T-cell (primary cell): ENCODE measurements around the gene ADAMTSL1. TPM values are rescaled to one million over a fixed set of nuclear protein-coding genes. Genes with fewer than 3 reads are reported as not detected.

Source experiments
- ATAC-seq, 4 experiments: fragments of 200-7000 bp in 3 of 4; fragments of 150-1000 bp in 1 of 4; cut with Tn5 transposase; replicated peaks in 1 of 4; 1 replicate in 3 of 4; 2 replicates in 1 of 4; pipeline ENCODE4 v1.10.0; 2021; ENCODE audit warnings: moderate library complexity in 3 of 4, mild to moderate bottlenecking in 2 of 4, moderate number of reproducible peaks in 1 of 4
- CTCF ChIA-PET, 2 donors: fragments of 300-600 bp; sonication (Branson Sonifier 250); formaldehyde crosslinking; loops; one replicate each; lab custom pipeline; 2022; ENCODE audit warnings: antibody characterized with exemption in 2 of 2; lab: Charles Lee
- POLR2A ChIA-PET, 2 donors: fragments of 300-600 bp; sonication (Branson Sonifier 250); formaldehyde crosslinking; loops; one replicate each; lab custom pipeline; 2022; ENCODE audit warnings: antibody characterized with exemption in 2 of 2; lab: Charles Lee
- DNase-seq, 35 experiments: peaks; one replicate each; pipeline versions ENCODE4 v3.0.0 to v3.0.0-alpha.2; 2013 to 2023
- H3K27ac ChIP-seq: one replicate; pipeline ENCODE4 v1.5.1; 2013; ENCODE audit warnings: low read length
- H3K27me3 ChIP-seq, 2 experiments: replicated peaks in 1 of 2; 1 replicate in 1 of 2; 2 replicates in 1 of 2; pipeline versions ENCODE4 v1.6.1 to v1.7.0; 2013; ENCODE audit warnings: low read length in 1 of 2, mixed read lengths in 1 of 2; ENCODE audit not compliant: control insufficient read depth in 2 of 2, insufficient read depth in 2 of 2; ENCODE audit errors: extremely low read depth in 1 of 2
- H3K36me3 ChIP-seq, 2 donors: 1 replicate in 1 of 2; 2 replicates in 1 of 2; pipeline versions ENCODE4 v1.6.1 to v1.7.0; 2013; ENCODE audit warnings: low read length in 1 of 2; ENCODE audit not compliant: control insufficient read depth in 2 of 2, insufficient read depth in 1 of 2; ENCODE audit errors: extremely low read depth in 1 of 2
- H3K4me1 ChIP-seq, 2 experiments: 1 replicate in 1 of 2; 2 replicates in 1 of 2; pipeline versions ENCODE4 v1.6.1 to v1.7.0; 2013; ENCODE audit warnings: low read length in 2 of 2, mixed read lengths in 1 of 2; ENCODE audit not compliant: insufficient read depth in 2 of 2, control insufficient read depth in 1 of 2; ENCODE audit errors: extremely low read depth in 1 of 2
- H3K4me3 ChIP-seq, 2 donors: 1 replicate in 1 of 2; 2 replicates in 1 of 2; pipeline versions ENCODE4 v1.5.1 to v1.7.0; 2013; ENCODE audit warnings: mild to moderate bottlenecking in 2 of 2, low read length in 1 of 2, moderate library complexity in 1 of 2; ENCODE audit not compliant: control insufficient read depth in 1 of 2; ENCODE audit errors: extremely low read depth in 1 of 2
- H3K9me3 ChIP-seq: 2 replicates; pipeline ENCODE4 v1.7.0; 2013
- H3K27ac Mint-ChIP-seq, 2 donors: one replicate each; pipeline ENCODE4 v1.8.0; 2020 to 2021; ENCODE audit warnings: mild to moderate bottlenecking in 2 of 2, mixed read lengths in 2 of 2
- H3K27me3 Mint-ChIP-seq, 2 donors: one replicate each; pipeline ENCODE4 v1.8.0; 2021 to 2022; ENCODE audit warnings: mixed read lengths in 2 of 2
- H3K36me3 Mint-ChIP-seq: one replicate; pipeline ENCODE4 v1.8.0; 2021; ENCODE audit warnings: mixed read lengths
- H3K4me1 Mint-ChIP-seq, 3 donors: one replicate each; pipeline ENCODE4 v1.8.0; 2020 to 2022; ENCODE audit warnings: mixed read lengths in 3 of 3, mild to moderate bottlenecking in 1 of 3
- H3K4me3 Mint-ChIP-seq, 3 donors: one replicate each; pipeline ENCODE4 v1.8.0; 2020 to 2022; ENCODE audit warnings: mild to moderate bottlenecking in 3 of 3, mixed read lengths in 3 of 3, moderate library complexity in 3 of 3
- H3K9me3 Mint-ChIP-seq, 3 donors: one replicate each; pipeline ENCODE4 v1.8.0; 2020 to 2022; ENCODE audit warnings: mixed read lengths in 3 of 3
- WGBS: methylation state at CpG from one replicate; pipeline ENCODE4 v1.1.5; 2013; ENCODE audit warnings: missing lambda C conversion rate; ENCODE audit not compliant: insufficient coverage; 5-methylcytosine and 5-hydroxymethylcytosine counted together
- total RNA-seq, 35 experiments: library from RNA in 6 of 35; stranded (reverse) in 6 of 35; fragments of 120-200 nt in 1 of 35; gene quantifications; one replicate each; pipeline versions ENCODE4 v1.2.1 to v1.2.4 and lab custom pipeline; 2013 to 2026

The ADAMTSL1 gene
- total RNA-seq, 5 donors from 2014 or later (not counting 1 experiment from before 2014, with no cell fraction given) = 0.10 TPM; not detected in 4

GRCh38 chr9:18723366-18723765 lies 249.4 kb downstream of the ADAMTSL1 start:
- no peaks in the 10 kb centered on the region for H3K36me3 Mint-ChIP-seq
- no CpG with 5 or more reads among the region's 5 CpGs for WGBS
- CTCF ChIA-PET = no interaction called here
- H3K9me3 Mint-ChIP-seq = no peaks in the 10 kb centered on the region
- POLR2A ChIA-PET = no interaction called here
- no peaks in the 10 kb centered on the region for H3K36me3 ChIP-seq
- no peak overlapping the region for H3K4me3 ChIP-seq
- H3K27ac Mint-ChIP-seq = no peak overlapping the region
- H3K4me1 ChIP-seq = no peaks in the 10 kb centered on the region
- ATAC-seq = no peak
- H3K4me3 Mint-ChIP-seq = no peak overlapping the region
- no peaks in the 10 kb centered on the region for H3K9me3 ChIP-seq
- DNase-seq = no peak
- H3K27ac ChIP-seq = no peak overlapping the region
- peaks cover 0 to 2% of the 10 kb centered on the region in 2 experiments for H3K27me3 ChIP-seq
- H3K4me1 Mint-ChIP-seq = no peaks in the 10 kb centered on the region
- H3K27me3 Mint-ChIP-seq = peaks cover 0 to 4% of the 10 kb centered on the region in 2 donors

- POLR2A ChIA-PET = interaction anchor here in 1 of 2 donors (0.6 kb wide), 1 partner anchor 129 kb away, joined by 3 read pairs; no protein-coding TSS in a partner anchor
- Histone ChIP-seq H3K4me1 (no peaks in the 10 kb centered on the region), H3K4me3 (no peak overlapping the region), H3K9me3 (no peaks in the 10 kb centered on the region), H3K27me3 (peaks cover 0 to 2% of the 10 kb centered on the region in 2 experiments), H3K27ac (no peak overlapping the region), H3K36me3 (no peaks in the 10 kb centered on the region)
- DNase-seq (no peak), ATAC-seq (no peak)
- Mint-ChIP-seq H3K4me3 (no peak overlapping the region), H3K9me3 (no peaks in the 10 kb centered on the region), H3K27ac (no peak overlapping the region), H3K27me3 (peaks cover 2 to 4% of the 10 kb centered on the region in 2 donors), H3K4me1 (no peaks in the 10 kb centered on the region), H3K36me3 (no peaks in the 10 kb centered on the region)
- CTCF ChIA-PET = no interaction called here
- 40% methylated on average over 1 of the region's 1 CpG for WGBS
Observed at GRCh38 chr9:18726546-18726945, 252.6 kb downstream of the ADAMTSL1 start.

DNA sequence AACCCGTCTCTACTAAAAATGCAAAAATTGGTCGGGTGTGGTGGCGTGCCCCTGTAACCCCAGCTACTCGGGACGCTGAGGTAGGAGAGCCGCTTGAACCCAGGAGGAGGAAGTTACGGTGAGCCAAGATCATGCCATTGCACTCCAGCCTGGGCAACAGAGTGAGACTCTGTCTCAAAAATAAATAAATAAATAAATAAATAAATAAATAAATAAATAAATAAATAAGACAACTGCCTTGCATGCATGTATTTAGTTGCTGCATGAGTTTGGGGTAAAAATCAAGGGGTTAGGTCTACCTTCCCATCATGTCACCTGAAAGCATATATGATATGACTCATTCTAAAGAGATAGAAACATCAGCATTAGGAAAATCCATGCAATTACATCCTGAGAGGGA lies 254.0 kb downstream of the ADAMTSL1 start:
- H3K36me3 Mint-ChIP-seq = no peaks in the 10 kb centered on the region
- H3K4me3 Mint-ChIP-seq = no peak overlapping the region
- ChIA-PET POLR2A (no interaction called here), CTCF (interaction anchor here in 1 of 2 donors (0.8 kb wide), 1 partner anchor 902 kb away, joined by 3 read pairs; no protein-coding TSS in a partner anchor)
- DNase-seq (no peak), ATAC-seq (no peak)
- no peaks in the 10 kb centered on the region for H3K36me3 ChIP-seq
- H3K27ac Mint-ChIP-seq = no peak overlapping the region
- H3K9me3 Mint-ChIP-seq = no peaks in the 10 kb centered on the region
- H3K9me3 ChIP-seq = no peaks in the 10 kb centered on the region
- peaks cover 2 to 4% of the 10 kb centered on the region in 2 donors for H3K27me3 Mint-ChIP-seq
- H3K4me1 Mint-ChIP-seq = no peaks in the 10 kb centered on the region
- peaks cover 0 to 2% of the 10 kb centered on the region in 2 experiments for H3K27me3 ChIP-seq
- no peak overlapping the region for H3K27ac ChIP-seq
- H3K4me3 ChIP-seq = no peak overlapping the region
- 91% methylated on average over 5 of the region's 7 CpGs for WGBS
- H3K4me1 ChIP-seq = no peaks in the 10 kb centered on the region

DNA sequence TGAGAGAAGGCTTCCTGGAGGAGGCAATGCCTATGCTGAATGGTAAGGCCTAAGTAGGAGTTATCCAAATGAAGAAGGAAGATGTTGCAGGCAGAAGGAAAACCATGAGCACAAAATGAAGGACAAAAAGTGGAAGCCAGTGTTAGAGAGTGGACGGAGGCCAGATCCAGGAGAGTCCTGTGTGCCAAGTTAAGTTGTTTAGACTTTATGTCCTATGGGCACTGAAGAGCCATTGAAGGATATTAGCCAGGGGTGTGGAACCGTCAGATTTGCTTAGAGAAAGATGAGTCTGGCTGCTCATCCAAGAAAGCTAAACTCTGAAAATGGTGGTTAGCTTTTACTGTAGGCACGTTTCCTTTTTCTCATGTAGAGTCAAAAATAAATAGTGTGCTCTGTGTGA lies 254.7 kb downstream of the ADAMTSL1 start:
- Histone ChIP-seq H3K4me3 (no peak overlapping the region), H3K9me3 (no peaks in the 10 kb centered on the region), H3K27me3 (peaks cover 0 to 2% of the 10 kb centered on the region in 2 experiments), H3K27ac (no peak overlapping the region), H3K36me3 (no peaks in the 10 kb centered on the region), H3K4me1 (no peaks in the 10 kb centered on the region)
- POLR2A ChIA-PET = no interaction called here
- Mint-ChIP-seq H3K27me3 (peaks cover 2 to 4% of the 10 kb centered on the region in 2 donors), H3K4me3 (no peak overlapping the region), H3K4me1 (no peaks in the 10 kb centered on the region), H3K27ac (no peak overlapping the region), H3K36me3 (no peaks in the 10 kb centered on the region), H3K9me3 (no peaks in the 10 kb centered on the region)
- DNase-seq = no peak
- 79% methylated on average over 2 of the region's 3 CpGs for WGBS
- ATAC-seq = no peak
- CTCF ChIA-PET = interaction anchor here in 1 of 2 donors (0.8 kb wide), 1 partner anchor 901 kb away, joined by 3 read pairs; no protein-coding TSS in a partner anchor

DNA sequence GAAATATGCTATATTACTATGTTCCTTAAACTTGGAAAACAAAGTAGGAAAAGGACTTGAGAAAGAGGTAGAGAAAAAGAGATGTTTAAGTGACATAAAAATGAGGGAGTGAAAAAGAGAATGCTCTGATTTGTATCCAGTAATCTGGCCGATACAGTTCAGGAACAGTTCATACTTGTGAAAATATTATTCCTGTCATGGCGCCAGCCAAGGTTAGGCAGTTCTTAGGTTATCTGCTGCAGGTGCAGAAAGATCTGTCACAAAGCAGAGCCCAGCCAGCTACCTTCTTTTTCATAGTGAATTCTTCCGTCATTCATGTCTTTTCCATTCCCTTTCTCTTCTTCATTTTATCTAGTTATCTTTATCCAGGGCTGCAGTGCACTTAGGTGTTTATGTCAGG lies 256.3 kb downstream of the ADAMTSL1 start:
- Mint-ChIP-seq H3K27me3 (peaks cover under 1 to 2% of the 10 kb centered on the region in 2 donors), H3K9me3 (no peaks in the 10 kb centered on the region), H3K4me1 (no peaks in the 10 kb centered on the region), H3K36me3 (no peaks in the 10 kb centered on the region), H3K27ac (no peak overlapping the region), H3K4me3 (no peak overlapping the region)
- ChIA-PET CTCF (no interaction called here), POLR2A (no interaction called here)
- Histone ChIP-seq H3K9me3 (no peaks in the 10 kb centered on the region), H3K4me1 (no peaks in the 10 kb centered on the region), H3K27me3 (peaks cover 0 to 2% of the 10 kb centered on the region in 2 experiments), H3K36me3 (no peaks in the 10 kb centered on the region), H3K4me3 (no peak overlapping the region), H3K27ac (no peak overlapping the region)
- ATAC-seq = no peak
- no peak for DNase-seq
- WGBS = 93% methylated on average over 2 of the region's 3 CpGs

- Histone ChIP-seq H3K9me3 (no peaks in the 10 kb centered on the region), H3K4me1 (no peaks in the 10 kb centered on the region), H3K36me3 (no peaks in the 10 kb centered on the region), H3K4me3 (no peak overlapping the region), H3K27ac (no peak overlapping the region), H3K27me3 (no peaks in the 10 kb centered on the region)
- ATAC-seq = no peak
- Mint-ChIP-seq H3K4me1 (no peaks in the 10 kb centered on the region), H3K36me3 (no peaks in the 10 kb centered on the region), H3K27ac (no peak overlapping the region), H3K27me3 (peaks cover 0 to 6% of the 10 kb centered on the region in 2 donors), H3K4me3 (no peak overlapping the region), H3K9me3 (no peaks in the 10 kb centered on the region)
- ChIA-PET CTCF (no interaction called here), POLR2A (no interaction called here)
- no peak for DNase-seq
Observed at GRCh38 chr9:18739127-18739526, 265.2 kb downstream of the ADAMTSL1 start.
